Measurements from ENCODE around the gene CACNA2D3. TPM values are rescaled to one million over a fixed set of nuclear protein-coding genes. Genes with fewer than 3 reads are reported as not detected.
A peak's percentile ranks its signal among the peaks of the same experiment; 100 is the strongest.

CACNA2D3 gene
- total and polyA plus RNA-seq, 2 experiments from 2014 or later = 0.30 to 0.43 TPM

- in situ Hi-C loops (cut with MboI) = loop anchor here (25.0 kb wide), 1 partner anchor 878 kb away; no protein-coding TSS in a partner anchor
- Histone ChIP-seq H3K9ac (no peak overlapping the region), H3K4me1 (ENCODE audit: insufficient read depth) (peaks cover 55% of the 10 kb centered on the region), H3K9me2 (ENCODE audit: insufficient read depth) (no peaks in the 10 kb centered on the region), H3K27me3 (replicated peaks; ENCODE audit: insufficient read depth) (no peaks in the 10 kb centered on the region), H2AFZ (no peak overlapping the region), H3F3A (ENCODE audit: insufficient read depth) (peaks cover 24% of the 10 kb centered on the region), H3K79me2 (ENCODE audit: insufficient read depth) (no peaks in the 10 kb centered on the region), H3K27ac (peak overlapping the region; percentile 21; the same call in 1 of the 2 replicates), H3K9me3 (ENCODE audit: low read depth) (no peaks in the 10 kb centered on the region), H4K20me1 (ENCODE audit: insufficient read depth) (no peaks in the 10 kb centered on the region), H3K36me3 (ENCODE audit: low read depth) (no peaks in the 10 kb centered on the region), H3K4me3 (no peak overlapping the region), H3K4me2 (ENCODE audit: unreplicated experiment) (no peak overlapping the region)
- DNase-seq = peak; percentile 69
- TF ChIP-seq EZH2phosphoT487 (IDR thresholded peaks at IDR 0.05; ENCODE audit: insufficient read depth, low read depth) = no peak
- no peak for TF ChIP-seq EZH2 (IDR thresholded peaks at IDR 0.05; ENCODE audit: insufficient read depth, poor library complexity, severe bottlenecking)
- WGBS, 2 experiments (ENCODE audit: low coverage in 1 of 2, low lambda C conversion rate in 2 of 2, missing lambda C conversion rate in 2 of 2) = 25 to 34% methylated on average over 3 of the region's 3 CpGs
Observed at GRCh38 chr3:54859184-54859583, 736.8 kb downstream of the CACNA2D3 start.

GRCh38 chr3:54861248-54862067 is 739.1 kb downstream of the CACNA2D3 start:
- DNase-seq = peak; percentile 81
- in situ Hi-C loops (cut with MboI) = loop anchor here (10.0 to 25.0 kb wide), 2 partner anchors 623 to 876 kb away; partner anchors contain the start of gene WNT5A
- no peak overlapping the region for H2AFZ ChIP-seq
- no peak overlapping the region for H3K4me3 ChIP-seq
- no peak overlapping the region for H3K9ac ChIP-seq
- peak overlapping the region; percentile 57 for H3K4me2 ChIP-seq (ENCODE audit: unreplicated experiment)
- 42 to 44% methylated on average over 9 of the region's 9 CpGs for WGBS, 2 experiments (ENCODE audit: low coverage in 1 of 2, low lambda C conversion rate in 2 of 2, missing lambda C conversion rate in 2 of 2)
- no peaks in the 10 kb centered on the region for H3K79me2 ChIP-seq (ENCODE audit: insufficient read depth)
- no peaks in the 10 kb centered on the region for H3K36me3 ChIP-seq (ENCODE audit: low read depth)
- H4K20me1 ChIP-seq (ENCODE audit: insufficient read depth) = no peaks in the 10 kb centered on the region
- no peaks in the 10 kb centered on the region for H3K27me3 ChIP-seq (replicated peaks; ENCODE audit: insufficient read depth)
- H3K9me2 ChIP-seq (ENCODE audit: insufficient read depth) = no peaks in the 10 kb centered on the region
- no peak for TF ChIP-seq EZH2phosphoT487 (IDR thresholded peaks at IDR 0.05; ENCODE audit: insufficient read depth, low read depth)
- no peak for TF ChIP-seq EZH2 (IDR thresholded peaks at IDR 0.05; ENCODE audit: insufficient read depth, poor library complexity, severe bottlenecking)
- no peaks in the 10 kb centered on the region for H3K9me3 ChIP-seq (ENCODE audit: low read depth)
- H3K4me1 ChIP-seq (ENCODE audit: insufficient read depth) = peaks cover 57% of the 10 kb centered on the region
- H3K27ac ChIP-seq = peak overlapping the region; percentile 60
- H3F3A ChIP-seq (ENCODE audit: insufficient read depth) = peaks cover 24% of the 10 kb centered on the region

- WGBS, 2 experiments (ENCODE audit: low coverage in 1 of 2, low lambda C conversion rate in 2 of 2, missing lambda C conversion rate in 2 of 2) = 16 to 38% methylated on average over 5 of the region's 5 CpGs
- DNase-seq = peak; percentile 71
- Histone ChIP-seq H3K9me3 (ENCODE audit: low read depth) (no peaks in the 10 kb centered on the region), H3K9ac (peak overlapping the region; percentile 52), H3K27ac (peak overlapping the region; percentile 60), H3K79me2 (ENCODE audit: insufficient read depth) (no peaks in the 10 kb centered on the region), H4K20me1 (ENCODE audit: insufficient read depth) (no peaks in the 10 kb centered on the region), H3K9me2 (ENCODE audit: insufficient read depth) (no peaks in the 10 kb centered on the region), H3K4me1 (ENCODE audit: insufficient read depth) (peaks cover 57% of the 10 kb centered on the region), H3F3A (ENCODE audit: insufficient read depth) (peaks cover 24% of the 10 kb centered on the region), H3K27me3 (replicated peaks; ENCODE audit: insufficient read depth) (no peaks in the 10 kb centered on the region), H3K4me2 (ENCODE audit: unreplicated experiment) (peak overlapping the region; percentile 57), H3K4me3 (0 out of 2 replicates have a peak overlapping the region, but pooled peaks have one; percentile 7), H3K36me3 (ENCODE audit: low read depth) (no peaks in the 10 kb centered on the region), H2AFZ (peak overlapping the region; percentile 80)
- in situ Hi-C loops (cut with MboI) = loop anchor here (10.0 to 25.0 kb wide), 2 partner anchors 622 to 875 kb away; partner anchors contain the start of gene WNT5A
- TF ChIP-seq EZH2 (IDR thresholded peaks at IDR 0.05; ENCODE audit: insufficient read depth, poor library complexity, severe bottlenecking) = no peak
- no peak for TF ChIP-seq EZH2phosphoT487 (IDR thresholded peaks at IDR 0.05; ENCODE audit: insufficient read depth, low read depth)
Observed at GRCh38 chr3:54862526-54862925, 740.2 kb downstream of the CACNA2D3 start.

- Histone ChIP-seq H3K4me2 (ENCODE audit: unreplicated experiment) (peak overlapping the region; percentile 57), H3K79me2 (ENCODE audit: insufficient read depth) (no peaks in the 10 kb centered on the region), H3K4me1 (ENCODE audit: insufficient read depth) (peaks cover 57% of the 10 kb centered on the region), H4K20me1 (ENCODE audit: insufficient read depth) (no peaks in the 10 kb centered on the region), H3K27me3 (replicated peaks; ENCODE audit: insufficient read depth) (no peaks in the 10 kb centered on the region), H3K27ac (peak overlapping the region; percentile 60), H3K9ac (peak overlapping the region; percentile 52), H2AFZ (peak overlapping the region; percentile 80), H3F3A (ENCODE audit: insufficient read depth) (peaks cover 24% of the 10 kb centered on the region), H3K4me3 (peak overlapping the region; percentile 7; the same call in 1 of the 2 replicates), H3K9me3 (ENCODE audit: low read depth) (no peaks in the 10 kb centered on the region), H3K9me2 (ENCODE audit: insufficient read depth) (no peaks in the 10 kb centered on the region), H3K36me3 (ENCODE audit: low read depth) (no peaks in the 10 kb centered on the region)
- in situ Hi-C loops (cut with MboI) = loop anchor here (10.0 to 25.0 kb wide), 2 partner anchors 621 to 874 kb away; partner anchors contain the start of gene WNT5A
- peak; percentile 55 for DNase-seq
- TF ChIP-seq EZH2 (IDR thresholded peaks at IDR 0.05; ENCODE audit: insufficient read depth, poor library complexity, severe bottlenecking) (no peak), EZH2phosphoT487 (IDR thresholded peaks at IDR 0.05; ENCODE audit: insufficient read depth, low read depth) (no peak)
- WGBS, 2 experiments (ENCODE audit: low coverage in 1 of 2, low lambda C conversion rate in 2 of 2, missing lambda C conversion rate in 2 of 2) = 6 to 8% methylated on average over 8 of the region's 8 CpGs
Observed at GRCh38 chr3:54863366-54863765, 741.0 kb downstream of the CACNA2D3 start.
